Measurements from ENCODE around the gene GMCL1. TPM values are rescaled to one million over a fixed set of nuclear protein-coding genes. Genes with fewer than 3 reads are reported as not detected.

GMCL1 gene
- total and polyA plus RNA-seq, 2 experiments from 2014 or later, result 27.0 to 27.3 TPM

DNA sequence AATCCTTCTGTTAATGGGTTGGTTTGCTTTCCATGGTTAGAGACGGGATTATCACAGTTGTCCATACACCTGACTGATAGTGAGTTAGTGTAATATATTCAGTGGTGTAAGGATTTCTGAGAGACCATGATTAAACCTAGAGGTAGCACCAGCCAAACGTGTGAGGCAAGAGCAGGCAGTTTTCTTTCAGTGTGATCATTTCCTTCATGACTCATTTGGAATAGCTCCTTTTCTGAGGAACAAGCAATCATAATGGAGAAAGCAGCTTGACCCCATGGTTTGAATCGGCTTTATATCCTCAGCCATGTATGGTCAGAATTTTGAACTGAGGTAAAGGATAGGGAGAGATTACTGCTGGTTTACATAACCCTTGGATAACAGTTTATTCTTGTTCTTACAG is 88.4 kb downstream of the GMCL1 start (continued):
- no peak for TF ChIP-seq ZNF462 (CRISPR knock-in tag; IDR thresholded peaks at IDR 0.05)
- TF ChIP-seq JUNB (IDR thresholded peaks at IDR 0.05; ENCODE audit: unreplicated experiment), result no peak

- DNase-seq (ENCODE audit: low spot score) (no peak), ATAC-seq (no peak)
- H3K9me3 Mint-ChIP-seq, result no peaks in the 10 kb centered on the region
- no peaks in the 10 kb centered on the region for H4K20me1 ChIP-seq (replicated peaks; ENCODE audit: insufficient read depth)
- H3K4me1 ChIP-seq (ENCODE audit: insufficient read depth), result no peaks in the 10 kb centered on the region
- H3K4me2 ChIP-seq, result no peak overlapping the region
- peaks cover 6% of the 10 kb centered on the region for H3K27me3 Mint-ChIP-seq (ENCODE audit: insufficient read depth, low read depth, poor library complexity)
- no peaks in the 10 kb centered on the region for H3K27me3 ChIP-seq (ENCODE audit: insufficient read depth)
- H3K4me3 Mint-ChIP-seq, result no peak overlapping the region
- H3K79me2 ChIP-seq (replicated peaks; ENCODE audit: insufficient read depth), result no peaks in the 10 kb centered on the region
- H3K36me3 Mint-ChIP-seq (ENCODE audit: low read depth), result peaks cover 2% of the 10 kb centered on the region; the same call in 1 of the 3 replicates
- 0 out of 3 replicates have a peak, but pooled peaks cover 5% of the 10 kb centered on the region for H3K4me1 Mint-ChIP-seq
- no peaks in the 10 kb centered on the region for H3K9me2 ChIP-seq (ENCODE audit: insufficient read depth)
- H3F3A ChIP-seq (replicated peaks; ENCODE audit: low read depth), result no peaks in the 10 kb centered on the region
- no peaks in the 10 kb centered on the region for H3K36me3 ChIP-seq (ENCODE audit: insufficient read depth)
- H2AFZ ChIP-seq, result no peak overlapping the region
- H3K27ac ChIP-seq (ENCODE audit: low read depth), result no peak overlapping the region
- no peak overlapping the region for H3K27ac Mint-ChIP-seq
- no peak overlapping the region for H3K4me3 ChIP-seq
- TF ChIP-seq STAT1 (IDR thresholded peaks at IDR 0.05; ENCODE audit: unreplicated experiment), result no peak
- TF ChIP-seq ETS1 (IDR thresholded peaks at IDR 0.05), result no peak
- TF ChIP-seq EZH2phosphoT487 (IDR thresholded peaks at IDR 0.05; ENCODE audit: unreplicated experiment), result no peak
- no peak for TF ChIP-seq ZNF331 (CRISPR knock-in tag; IDR thresholded peaks at IDR 0.05; ENCODE audit: low read depth)
- TF ChIP-seq ZNF462 (CRISPR knock-in tag; IDR thresholded peaks at IDR 0.05), result no peak
- no peak for TF ChIP-seq NANOG (IDR thresholded peaks at IDR 0.05; ENCODE audit: borderline replicate concordance)
- TF ChIP-seq POLR2AphosphoS5 (IDR thresholded peaks at IDR 0.05; ENCODE audit: low read depth), result no peak
- TF ChIP-seq EZH2 (IDR thresholded peaks at IDR 0.05; ENCODE audit: low read depth, unreplicated experiment), result no peak
Measured at GRCh38 chr2:69918401-69918800, 88.9 kb downstream of the GMCL1 start.

Measured in GM23338 (cell line).